Fibroblast of pulmonary artery (primary cell): ENCODE data around the gene ACVR1.
A peak's percentile ranks its signal among the peaks of the same experiment; 100 is the strongest.

Experiments used
- DNase-seq: peaks from one replicate; pipeline ENCODE4 v3.0.0-alpha.2; 2010; ENCODE audit warnings: low read depth
- H3K4me3 ChIP-seq: replicated peaks from 2 replicates; pipeline ENCODE4 v1.5.1; 2011; ENCODE audit warnings: low read depth, mild to moderate bottlenecking, control low read depth, low read length, moderate library complexity
- TF ChIP-seq, protein P1 (sequence below): IDR thresholded peaks from 2 replicates; pipeline ENCODE4 v1.5.1; 2011; ENCODE audit warnings: mild to moderate bottlenecking, control low read depth, low read length, inconsistent platforms; ENCODE audit errors: missing control alignments

Gene ACVR1

DNA sequence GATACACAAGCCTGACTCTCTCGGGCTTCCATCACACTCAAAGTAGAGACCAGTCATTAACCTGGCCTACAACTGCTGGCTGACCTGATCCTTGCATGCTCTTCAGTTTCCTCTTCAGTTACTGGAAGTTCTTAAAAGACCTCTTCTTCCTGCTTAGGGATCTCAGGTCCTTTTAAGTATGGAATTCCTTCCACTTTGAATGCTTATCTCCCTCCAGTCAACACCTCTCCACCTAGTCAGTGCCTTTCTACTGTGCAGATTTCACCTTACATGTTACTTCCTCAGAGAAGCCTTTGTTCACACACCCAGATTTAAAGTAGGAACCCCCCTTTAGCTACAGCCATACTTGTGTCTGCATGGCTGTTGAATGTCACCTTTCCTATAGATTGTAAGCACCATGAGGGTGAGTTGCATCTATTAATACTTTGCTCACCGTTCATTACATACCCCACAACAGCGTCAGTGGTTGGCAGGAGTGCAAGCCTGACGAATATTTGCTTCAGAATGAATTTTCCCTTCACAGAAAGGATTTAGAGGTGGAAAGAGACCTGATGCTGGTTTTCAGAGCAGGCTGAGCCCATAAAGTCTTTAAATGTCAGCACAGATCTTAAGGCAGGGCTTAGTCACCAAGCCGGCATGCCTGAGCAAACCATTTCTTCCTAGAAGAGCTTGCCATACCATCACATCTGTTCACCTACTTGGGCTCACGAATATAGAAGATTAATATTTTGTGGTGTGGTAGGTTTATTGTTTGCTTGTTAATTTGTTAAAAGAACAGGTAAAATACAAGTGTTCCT is 90.1 kb downstream of the ACVR1 start:
- DNase-seq, result no peak
- TF ChIP-seq, protein P1, sequence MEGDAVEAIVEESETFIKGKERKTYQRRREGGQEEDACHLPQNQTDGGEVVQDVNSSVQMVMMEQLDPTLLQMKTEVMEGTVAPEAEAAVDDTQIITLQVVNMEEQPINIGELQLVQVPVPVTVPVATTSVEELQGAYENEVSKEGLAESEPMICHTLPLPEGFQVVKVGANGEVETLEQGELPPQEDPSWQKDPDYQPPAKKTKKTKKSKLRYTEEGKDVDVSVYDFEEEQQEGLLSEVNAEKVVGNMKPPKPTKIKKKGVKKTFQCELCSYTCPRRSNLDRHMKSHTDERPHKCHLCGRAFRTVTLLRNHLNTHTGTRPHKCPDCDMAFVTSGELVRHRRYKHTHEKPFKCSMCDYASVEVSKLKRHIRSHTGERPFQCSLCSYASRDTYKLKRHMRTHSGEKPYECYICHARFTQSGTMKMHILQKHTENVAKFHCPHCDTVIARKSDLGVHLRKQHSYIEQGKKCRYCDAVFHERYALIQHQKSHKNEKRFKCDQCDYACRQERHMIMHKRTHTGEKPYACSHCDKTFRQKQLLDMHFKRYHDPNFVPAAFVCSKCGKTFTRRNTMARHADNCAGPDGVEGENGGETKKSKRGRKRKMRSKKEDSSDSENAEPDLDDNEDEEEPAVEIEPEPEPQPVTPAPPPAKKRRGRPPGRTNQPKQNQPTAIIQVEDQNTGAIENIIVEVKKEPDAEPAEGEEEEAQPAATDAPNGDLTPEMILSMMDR, result no peak
- H3K4me3 ChIP-seq, result no peak overlapping the region

GRCh38 chr2:157785200-157785599 is 90.9 kb downstream of the ACVR1 start:
- H3K4me3 ChIP-seq, result no peak overlapping the region
- DNase-seq, result peak; percentile 82
- TF ChIP-seq, protein P1, result no peak

GRCh38 chr2:157784823-157785175 is 91.3 kb downstream of the ACVR1 start:
- no peak overlapping the region for H3K4me3 ChIP-seq
- TF ChIP-seq, protein P1, result no peak
- no peak for DNase-seq

DNA sequence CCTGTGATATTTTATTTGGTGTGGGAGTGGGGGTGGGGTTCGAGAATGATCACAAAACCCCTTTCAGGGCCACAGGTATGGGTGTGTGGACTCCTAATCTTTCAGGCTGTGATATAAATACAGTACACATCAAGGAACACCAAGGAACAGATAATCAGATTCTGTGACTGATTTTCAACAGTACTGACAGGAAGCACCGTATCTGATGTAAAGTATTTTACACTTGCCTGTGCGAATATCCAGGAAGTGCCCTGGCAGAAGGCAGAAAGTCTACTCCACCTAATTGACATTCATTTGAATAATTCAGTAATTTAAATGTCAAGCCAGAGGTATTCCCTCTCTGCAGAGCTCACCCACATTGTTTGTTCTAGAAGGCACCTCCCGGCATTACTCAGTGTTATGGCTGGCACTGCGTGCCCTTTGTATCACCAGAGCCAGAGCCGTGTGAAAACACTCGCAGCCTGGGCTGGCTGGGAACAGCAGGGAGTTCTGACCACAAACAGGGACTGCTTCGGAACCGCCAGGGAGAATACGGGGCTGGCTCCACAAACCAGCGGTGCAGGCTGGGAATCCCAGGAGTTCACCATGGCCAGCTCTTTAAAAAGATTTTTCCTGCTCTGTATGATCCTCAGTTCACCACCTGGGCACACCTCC is 91.8 kb downstream of the ACVR1 start:
- TF ChIP-seq, protein P1, result no peak
- peak; percentile 39 for DNase-seq
- no peak overlapping the region for H3K4me3 ChIP-seq

GRCh38 chr2:157783245-157783644 is 92.9 kb downstream of the ACVR1 start:
- TF ChIP-seq, protein P1, result no peak
- H3K4me3 ChIP-seq, result no peak overlapping the region
- no peak for DNase-seq

DNA sequence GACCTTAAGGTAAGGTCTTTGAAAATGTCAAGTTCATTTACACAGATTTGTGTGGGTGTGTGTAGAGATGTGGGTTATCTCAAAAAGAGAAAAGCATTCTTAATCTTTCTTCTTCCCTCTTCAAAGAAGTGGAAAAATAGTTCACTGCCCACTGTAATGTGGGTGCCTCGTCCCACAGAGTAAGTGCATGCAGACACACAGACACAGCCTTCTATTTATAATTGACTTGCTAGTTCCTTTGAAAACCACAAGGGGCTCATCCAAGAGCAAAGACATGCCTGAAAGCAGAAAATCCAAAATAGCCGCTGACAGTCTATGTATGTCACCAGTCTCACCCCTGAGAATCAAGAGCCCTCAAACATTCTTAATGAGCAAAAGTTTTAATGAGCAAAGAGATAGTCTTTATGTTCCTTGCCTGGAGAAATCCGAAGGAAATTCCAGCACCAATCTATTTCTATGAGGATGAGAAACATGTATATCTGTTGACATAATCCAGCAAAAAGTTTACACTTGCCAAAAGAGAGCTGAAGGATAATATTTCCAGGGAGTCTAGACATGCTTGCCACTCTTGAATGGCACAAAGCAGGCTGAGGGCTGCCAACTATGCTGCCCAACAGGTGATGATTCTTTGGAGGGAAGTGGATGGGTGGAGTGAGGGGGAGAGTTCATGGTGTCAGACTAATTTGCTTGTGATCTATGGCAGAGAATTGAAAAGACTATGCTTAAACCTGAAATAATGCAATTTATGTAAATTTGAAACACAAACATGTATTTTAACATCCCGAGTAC is 93.9 kb downstream of the ACVR1 start:
- DNase-seq, result peak; percentile 28
- H3K4me3 ChIP-seq, result no peak overlapping the region
- TF ChIP-seq, protein P1, result peak; percentile 43
